ENCODE measurements around the gene MRTFA.

DNA sequence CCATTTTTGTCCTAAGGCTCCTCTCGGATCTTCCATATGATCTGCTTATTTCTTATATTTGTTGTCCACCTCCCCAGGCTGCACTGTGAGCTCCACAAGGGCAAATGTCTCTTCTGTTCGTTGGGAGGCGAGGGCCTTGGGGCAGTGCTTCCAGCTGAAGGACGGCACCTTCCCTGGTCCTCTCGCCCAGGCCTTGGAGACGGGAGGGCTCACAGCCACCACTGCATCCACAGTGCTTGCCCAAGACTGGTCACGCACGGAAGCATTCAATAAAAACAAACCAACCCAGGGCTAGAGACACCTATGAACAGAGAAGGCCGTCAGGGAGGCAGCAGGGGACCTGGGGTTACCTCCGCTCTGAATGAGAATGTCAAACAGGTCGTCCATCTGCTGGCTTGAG, 219.9 kb downstream of the MRTFA start:
- TF ChIP-seq, protein P1, sequence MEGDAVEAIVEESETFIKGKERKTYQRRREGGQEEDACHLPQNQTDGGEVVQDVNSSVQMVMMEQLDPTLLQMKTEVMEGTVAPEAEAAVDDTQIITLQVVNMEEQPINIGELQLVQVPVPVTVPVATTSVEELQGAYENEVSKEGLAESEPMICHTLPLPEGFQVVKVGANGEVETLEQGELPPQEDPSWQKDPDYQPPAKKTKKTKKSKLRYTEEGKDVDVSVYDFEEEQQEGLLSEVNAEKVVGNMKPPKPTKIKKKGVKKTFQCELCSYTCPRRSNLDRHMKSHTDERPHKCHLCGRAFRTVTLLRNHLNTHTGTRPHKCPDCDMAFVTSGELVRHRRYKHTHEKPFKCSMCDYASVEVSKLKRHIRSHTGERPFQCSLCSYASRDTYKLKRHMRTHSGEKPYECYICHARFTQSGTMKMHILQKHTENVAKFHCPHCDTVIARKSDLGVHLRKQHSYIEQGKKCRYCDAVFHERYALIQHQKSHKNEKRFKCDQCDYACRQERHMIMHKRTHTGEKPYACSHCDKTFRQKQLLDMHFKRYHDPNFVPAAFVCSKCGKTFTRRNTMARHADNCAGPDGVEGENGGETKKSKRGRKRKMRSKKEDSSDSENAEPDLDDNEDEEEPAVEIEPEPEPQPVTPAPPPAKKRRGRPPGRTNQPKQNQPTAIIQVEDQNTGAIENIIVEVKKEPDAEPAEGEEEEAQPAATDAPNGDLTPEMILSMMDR (conservative IDR thresholded peaks at IDR 0.05; ENCODE audit: low read length) = no peak
- TF ChIP-seq EZH2phosphoT487 (IDR thresholded peaks at IDR 0.05; ENCODE audit: borderline replicate concordance, low read depth, low read length) = no peak
